Subcutaneous adipose tissue (tissue), 4 donors: Measurements from ENCODE around the gene HOXD10. TPM values are rescaled to one million over a fixed set of nuclear protein-coding genes. Genes with fewer than 3 reads are reported as not detected.

Experiments used
- total RNA-seq, 4 donors: library from RNA; depleted of rRNA; stranded (reverse); fragments of >200 nt; gene quantifications; one replicate each; pipeline ENCODE4 v1.1.0, GENCODE V29; 2016
- TF ChIP-seq, protein P1 (sequence below): fragments of 450-650 bp; IDR thresholded peaks from one replicate; pipeline ENCODE4 v1.5.1; 2016; ENCODE audit warnings: low read depth, mild to moderate bottlenecking, control low read depth, antibody characterized with exemption, moderate library complexity

HOXD10 gene
- total RNA-seq, 4 donors from 2014 or later: 0.17 to 0.66 TPM; not detected in 2

DNA sequence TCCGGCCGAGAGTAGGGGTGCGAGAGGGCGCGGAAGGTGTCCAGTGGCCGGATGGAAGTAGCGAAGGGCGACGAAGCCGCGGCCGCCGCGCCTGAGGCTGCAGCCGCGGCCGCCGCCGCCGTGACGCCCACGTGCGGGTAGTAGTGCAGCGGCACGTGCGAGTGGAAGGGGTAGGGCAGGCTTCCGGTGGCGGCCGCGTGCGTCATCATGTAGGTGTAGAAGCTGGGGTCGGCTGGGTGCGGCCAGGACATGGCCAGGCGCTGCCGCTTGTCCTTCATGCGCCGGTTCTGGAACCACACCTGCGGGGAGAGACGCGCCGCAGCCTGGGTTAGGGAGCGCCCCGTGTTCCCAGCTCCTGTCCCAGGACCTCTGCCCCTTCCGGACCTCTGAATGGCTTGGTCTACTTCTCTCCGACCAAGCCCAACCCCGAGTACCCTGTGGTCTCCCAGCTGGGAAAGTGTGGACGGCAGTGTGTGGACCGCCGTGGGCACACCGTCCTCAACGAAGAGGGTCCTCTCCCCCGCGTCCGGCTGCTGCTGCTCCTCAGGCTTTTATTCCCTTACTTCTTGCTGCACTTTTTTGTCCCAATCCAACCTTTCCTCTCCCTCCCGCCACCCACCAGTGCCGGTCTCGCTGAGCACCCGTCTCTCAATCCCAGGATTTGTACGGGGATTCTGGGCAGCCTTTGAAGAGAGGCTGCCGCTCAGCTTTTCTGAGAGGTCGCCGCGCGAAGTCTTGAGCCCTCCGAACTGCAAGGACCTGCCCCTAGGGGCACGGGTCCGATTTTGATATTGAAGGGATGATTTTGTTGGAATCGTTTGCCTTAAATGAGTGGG lies 35.8 kb upstream of the HOXD10 start:
- TF ChIP-seq, protein P1, sequence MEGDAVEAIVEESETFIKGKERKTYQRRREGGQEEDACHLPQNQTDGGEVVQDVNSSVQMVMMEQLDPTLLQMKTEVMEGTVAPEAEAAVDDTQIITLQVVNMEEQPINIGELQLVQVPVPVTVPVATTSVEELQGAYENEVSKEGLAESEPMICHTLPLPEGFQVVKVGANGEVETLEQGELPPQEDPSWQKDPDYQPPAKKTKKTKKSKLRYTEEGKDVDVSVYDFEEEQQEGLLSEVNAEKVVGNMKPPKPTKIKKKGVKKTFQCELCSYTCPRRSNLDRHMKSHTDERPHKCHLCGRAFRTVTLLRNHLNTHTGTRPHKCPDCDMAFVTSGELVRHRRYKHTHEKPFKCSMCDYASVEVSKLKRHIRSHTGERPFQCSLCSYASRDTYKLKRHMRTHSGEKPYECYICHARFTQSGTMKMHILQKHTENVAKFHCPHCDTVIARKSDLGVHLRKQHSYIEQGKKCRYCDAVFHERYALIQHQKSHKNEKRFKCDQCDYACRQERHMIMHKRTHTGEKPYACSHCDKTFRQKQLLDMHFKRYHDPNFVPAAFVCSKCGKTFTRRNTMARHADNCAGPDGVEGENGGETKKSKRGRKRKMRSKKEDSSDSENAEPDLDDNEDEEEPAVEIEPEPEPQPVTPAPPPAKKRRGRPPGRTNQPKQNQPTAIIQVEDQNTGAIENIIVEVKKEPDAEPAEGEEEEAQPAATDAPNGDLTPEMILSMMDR: no peak

DNA sequence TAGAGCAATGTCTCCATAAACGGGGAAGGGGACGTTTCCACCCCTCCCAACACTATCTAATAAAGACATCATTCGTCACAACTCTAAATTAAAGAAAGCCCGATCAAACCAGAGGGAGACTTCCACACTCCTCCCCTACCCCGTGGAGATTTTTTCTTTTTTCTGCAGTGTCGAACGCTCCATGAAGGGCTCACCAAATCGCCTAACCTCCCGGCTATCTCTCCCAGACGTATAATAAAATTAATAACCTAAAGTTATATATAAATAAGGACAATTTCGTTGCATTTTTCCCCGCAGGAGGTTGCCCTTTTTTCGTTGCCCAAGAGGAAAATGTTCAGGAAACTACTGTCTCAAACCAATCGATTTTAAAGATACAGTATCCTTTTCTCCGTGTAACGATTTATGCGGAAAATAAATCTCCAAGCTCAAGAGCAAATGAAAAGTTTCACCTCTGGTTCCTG lies 35.2 kb upstream of the HOXD10 start:
- TF ChIP-seq, protein P1: no peak

DNA sequence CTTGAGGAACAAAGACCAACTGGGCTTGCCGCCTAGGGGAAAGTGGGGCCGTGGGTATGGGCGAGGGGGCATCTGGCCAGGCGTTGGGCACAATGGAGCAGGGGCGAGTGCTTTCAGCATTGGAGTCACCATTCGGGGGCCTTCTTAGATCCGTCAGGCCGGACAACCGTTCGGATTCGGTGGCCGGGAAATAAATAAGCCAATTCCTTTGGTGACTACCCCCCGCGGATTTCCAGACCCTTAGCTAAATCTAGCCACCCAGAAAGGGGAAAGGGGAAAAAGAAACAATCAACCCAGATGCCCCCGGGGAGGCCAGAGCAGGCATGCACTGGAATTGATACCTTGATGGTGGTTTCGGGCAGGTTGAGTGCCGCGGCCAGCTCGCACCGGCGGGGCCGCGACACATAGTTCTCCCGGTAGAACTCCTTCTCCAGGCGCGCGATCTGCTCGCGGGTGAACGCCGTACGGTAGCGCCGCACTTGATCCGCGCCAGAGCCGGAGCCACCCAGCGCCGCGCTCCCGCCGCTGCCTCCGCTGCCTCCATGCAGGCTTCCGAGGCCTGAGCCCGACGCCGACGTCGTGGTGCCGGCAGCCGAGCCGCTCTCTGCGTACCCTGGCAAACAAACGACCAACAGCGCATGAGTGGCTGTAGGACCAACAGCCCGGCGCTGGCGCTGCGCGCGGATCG lies 34.6 kb upstream of the HOXD10 start:
- TF ChIP-seq, protein P1: no peak

DNA sequence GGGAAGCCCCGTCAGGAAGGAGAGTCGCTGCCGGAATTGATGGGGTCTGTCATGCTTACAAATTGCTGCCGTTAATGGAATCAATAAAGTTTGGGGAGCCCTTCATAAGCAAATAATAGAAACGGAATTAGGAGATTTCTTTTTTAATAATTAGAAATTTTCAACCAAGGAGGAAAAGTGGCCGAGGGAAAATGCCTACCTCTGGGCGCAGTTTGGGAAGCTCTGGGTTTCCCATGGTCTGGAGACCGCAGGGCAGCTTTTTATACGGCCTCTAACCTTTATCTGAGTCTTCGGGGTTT lies 34.1 kb upstream of the HOXD10 start:
- TF ChIP-seq, protein P1: no peak

DNA sequence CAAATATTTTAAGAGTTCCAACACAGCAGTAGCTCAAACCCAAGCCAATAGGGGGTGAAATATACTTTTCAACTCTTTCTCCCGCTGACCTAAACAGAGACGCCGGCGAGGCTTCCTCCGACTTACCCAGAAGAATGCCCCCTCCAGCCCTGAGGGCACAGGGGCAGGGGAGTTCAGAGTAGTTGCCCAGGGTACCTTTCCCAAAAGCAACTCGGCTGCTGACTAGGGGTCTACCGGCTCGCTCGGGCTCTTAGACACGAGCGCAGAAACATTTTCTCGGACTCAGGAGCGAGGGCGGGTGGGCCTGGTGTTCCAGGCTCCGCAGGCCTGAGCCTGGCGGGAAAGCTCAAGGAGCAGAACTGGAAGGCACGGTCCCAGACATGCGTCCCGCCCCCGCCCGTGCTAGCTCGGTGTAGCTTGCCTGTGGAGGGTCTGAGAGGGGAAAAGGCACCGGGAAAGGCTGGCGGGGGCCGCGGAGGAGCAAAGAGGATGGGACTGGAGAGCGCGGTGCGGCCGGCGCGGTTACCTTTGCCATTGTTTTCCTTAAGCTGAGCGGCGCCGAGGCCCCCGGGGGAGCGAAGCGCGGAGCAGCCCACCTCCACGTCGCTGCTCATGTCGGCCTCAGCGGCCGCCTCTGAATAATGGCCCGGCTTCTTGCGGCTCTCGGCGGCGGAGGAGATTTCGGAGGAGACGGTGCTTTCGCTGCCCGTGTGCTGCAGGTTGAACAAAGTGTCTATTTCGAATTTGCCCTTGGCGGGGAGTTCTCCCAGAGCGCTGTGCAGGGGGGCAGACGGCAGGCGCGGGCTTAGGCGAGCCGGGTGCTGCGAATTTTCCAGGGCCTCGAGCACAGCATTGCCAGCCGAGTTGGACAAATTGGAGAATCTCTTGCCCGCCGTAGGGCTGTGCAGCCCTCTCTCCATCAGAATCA lies 33.5 kb upstream of the HOXD10 start:
- TF ChIP-seq, protein P1: no peak

DNA sequence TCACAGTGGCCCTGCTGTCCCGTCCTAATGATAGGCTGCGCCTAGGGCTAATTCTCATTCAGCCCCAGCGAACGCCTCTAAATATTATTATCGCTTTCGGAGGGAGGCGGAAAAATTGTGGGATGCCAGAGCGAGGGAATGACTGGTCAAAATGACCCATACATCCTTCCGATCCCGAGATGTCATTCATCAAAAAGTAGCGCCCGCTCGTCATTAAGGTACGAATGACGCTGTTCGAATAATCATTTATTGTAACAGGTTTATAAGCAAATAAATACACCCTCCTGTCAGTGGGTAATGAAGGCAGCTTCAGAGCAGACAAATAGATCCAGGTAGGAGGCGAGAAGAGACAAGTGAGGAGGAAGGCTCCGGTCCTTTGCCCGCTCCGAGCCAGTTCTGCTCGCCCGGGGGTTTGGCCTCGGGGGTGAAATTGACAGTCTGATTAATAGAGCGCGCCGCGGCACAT lies 32.7 kb upstream of the HOXD10 start, which contains the start of gene EVX2:
Gene EVX2, minus strand, starts transcription at position 167 of the 466 bp plus-strand sequence. CDS start 186 bp downstream, outside the sequence.
- TF ChIP-seq, protein P1: no peak
